Hepatocyte (in vitro differentiated cells): ENCODE results near the gene DCAF10. TPM values are rescaled to one million over a fixed set of nuclear protein-coding genes. Genes with fewer than 3 reads are reported as not detected.
"Not testable (repeated sequence)": the region's sequence is repeated elsewhere in the genome, so short reads cannot be mapped to it uniquely, and the experiment has no call there.

Experiments used
- DNase-seq: peaks from one replicate; pipeline ENCODE4 v3.0.0-alpha.2; 2016; ENCODE audit warnings: low spot score
- H2AFZ ChIP-seq: fragments of 200-600 bp; sonication (generic); 2 replicates; pipeline ENCODE4 v1.6.0; 2016; ENCODE audit warnings: antibody characterized with exemption, mild to moderate bottlenecking
- H3K27ac ChIP-seq: fragments of 200-600 bp; sonication (generic); 2 replicates; pipeline ENCODE4 v1.5.1; 2016; ENCODE audit warnings: mild to moderate bottlenecking
- H3K27me3 ChIP-seq: fragments of 200-600 bp; sonication (generic); 2 replicates; pipeline ENCODE4 v1.6.1; 2016
- H3K36me3 ChIP-seq: fragments of 200-600 bp; sonication (generic); replicated peaks from 2 replicates; pipeline ENCODE4 v1.5.1; 2016; ENCODE audit warnings: low read depth; ENCODE audit not compliant: insufficient read depth
- H3K4me1 ChIP-seq: fragments of 200-600 bp; sonication (generic); 2 replicates; pipeline ENCODE4 v1.5.1; 2016; ENCODE audit warnings: mild to moderate bottlenecking, moderate library complexity; ENCODE audit not compliant: insufficient read depth
- H3K4me2 ChIP-seq: fragments of 200-600 bp; sonication (generic); 2 replicates; pipeline ENCODE4 v1.6.0; 2016
- H3K4me3 ChIP-seq: fragments of 200-600 bp; sonication (generic); 2 replicates; pipeline ENCODE4 v1.5.1; 2016; ENCODE audit warnings: mild to moderate bottlenecking
- H3K79me2 ChIP-seq: fragments of 200-600 bp; sonication (generic); 2 replicates; pipeline ENCODE4 v1.6.0; 2017; ENCODE audit warnings: mild to moderate bottlenecking
- H3K9me2 ChIP-seq: fragments of 200-600 bp; sonication (generic); replicated peaks from 2 replicates; pipeline ENCODE4 v1.6.0; 2017; ENCODE audit warnings: mild to moderate bottlenecking; ENCODE audit not compliant: insufficient read depth
- H3K9me3 ChIP-seq: fragments of 200-600 bp; sonication (generic); 2 replicates; pipeline ENCODE4 v1.5.1; 2016; ENCODE audit warnings: low read depth, mild to moderate bottlenecking
- H4K20me1 ChIP-seq: fragments of 200-600 bp; sonication (generic); 2 replicates; pipeline ENCODE4 v1.6.0; 2016; ENCODE audit warnings: mild to moderate bottlenecking; ENCODE audit not compliant: insufficient read depth, poor library complexity, severe bottlenecking
- EZH2 ChIP-seq: fragments of 200-600 bp; sonication (generic); IDR thresholded peaks from 2 replicates; pipeline ENCODE4 v1.6.1; 2016; ENCODE audit warnings: antibody characterized with exemption, mild to moderate bottlenecking, borderline replicate concordance
- EZH2phosphoT487 ChIP-seq: fragments of 200-600 bp; sonication (generic); IDR thresholded peaks from one replicate; pipeline ENCODE4 v1.6.1; 2018; ENCODE audit warnings: antibody characterized with exemption, mild to moderate bottlenecking, low read depth, moderate library complexity; ENCODE audit not compliant: unreplicated experiment, severe bottlenecking
- WGBS: methylation state at CpG from one replicate; pipeline ENCODE4 v1.1.6; 2016; ENCODE audit warnings: low lambda C conversion rate; ENCODE audit errors: missing lambda C conversion rate; 5-methylcytosine and 5-hydroxymethylcytosine counted together
- polyA plus RNA-seq: library from polyadenylated mRNA; unstranded; fragments of >200 nt; fragmentation: Nextera tagmentation; extraction: Ambion mirVana; gene quantifications from 2 replicates; pipeline ENCODE4 v1.2.1, GENCODE V29; 2016
- total RNA-seq: library from RNA; depleted of rRNA; stranded (reverse); fragments of >200 nt; gene quantifications from 2 replicates; pipeline ENCODE4 v1.2.3, GENCODE V29; 2014
- TF ChIP-seq, protein P1 (sequence below): fragments of 200-600 bp; sonication (generic); IDR thresholded peaks from 2 replicates; pipeline ENCODE4 v1.5.1; 2016; ENCODE audit warnings: antibody characterized with exemption, mild to moderate bottlenecking; ENCODE audit not compliant: poor library complexity

DCAF10 gene
- total and polyA plus RNA-seq, 2 experiments from 2014 or later, result 23.9 to 29.2 TPM

GRCh38 chr9:37908698-37909186, 108.1 kb downstream of the DCAF10 start:
- no peak for TF ChIP-seq EZH2
- TF ChIP-seq, protein P1, sequence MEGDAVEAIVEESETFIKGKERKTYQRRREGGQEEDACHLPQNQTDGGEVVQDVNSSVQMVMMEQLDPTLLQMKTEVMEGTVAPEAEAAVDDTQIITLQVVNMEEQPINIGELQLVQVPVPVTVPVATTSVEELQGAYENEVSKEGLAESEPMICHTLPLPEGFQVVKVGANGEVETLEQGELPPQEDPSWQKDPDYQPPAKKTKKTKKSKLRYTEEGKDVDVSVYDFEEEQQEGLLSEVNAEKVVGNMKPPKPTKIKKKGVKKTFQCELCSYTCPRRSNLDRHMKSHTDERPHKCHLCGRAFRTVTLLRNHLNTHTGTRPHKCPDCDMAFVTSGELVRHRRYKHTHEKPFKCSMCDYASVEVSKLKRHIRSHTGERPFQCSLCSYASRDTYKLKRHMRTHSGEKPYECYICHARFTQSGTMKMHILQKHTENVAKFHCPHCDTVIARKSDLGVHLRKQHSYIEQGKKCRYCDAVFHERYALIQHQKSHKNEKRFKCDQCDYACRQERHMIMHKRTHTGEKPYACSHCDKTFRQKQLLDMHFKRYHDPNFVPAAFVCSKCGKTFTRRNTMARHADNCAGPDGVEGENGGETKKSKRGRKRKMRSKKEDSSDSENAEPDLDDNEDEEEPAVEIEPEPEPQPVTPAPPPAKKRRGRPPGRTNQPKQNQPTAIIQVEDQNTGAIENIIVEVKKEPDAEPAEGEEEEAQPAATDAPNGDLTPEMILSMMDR, result no peak
- TF ChIP-seq EZH2phosphoT487, result no peak
- H3K27ac ChIP-seq, result peak overlapping the region; percentile 20
- H3K79me2 ChIP-seq, result no peaks in the 10 kb centered on the region
- no peaks in the 10 kb centered on the region for H3K27me3 ChIP-seq
- no peak overlapping the region for H2AFZ ChIP-seq
- H3K36me3 ChIP-seq, result no peaks in the 10 kb centered on the region
- H4K20me1 ChIP-seq, result no peaks in the 10 kb centered on the region
- H3K4me1 ChIP-seq, result peaks cover 9% of the 10 kb centered on the region
- DNase-seq, result peak; percentile 49
- no peaks in the 10 kb centered on the region for H3K9me3 ChIP-seq
- 75% methylated on average over 4 of the region's 4 CpGs for whole genome bisulfite sequencing
- H3K4me3 ChIP-seq, result no peak overlapping the region
- H3K4me2 ChIP-seq, result no peak overlapping the region
- no peaks in the 10 kb centered on the region for H3K9me2 ChIP-seq

GRCh38 chr9:37909326-37909725, 108.7 kb downstream of the DCAF10 start:
- H3K27ac ChIP-seq, result peak overlapping the region; percentile 20
- 98% methylated on average over 3 of the region's 3 CpGs for WGBS

DNA sequence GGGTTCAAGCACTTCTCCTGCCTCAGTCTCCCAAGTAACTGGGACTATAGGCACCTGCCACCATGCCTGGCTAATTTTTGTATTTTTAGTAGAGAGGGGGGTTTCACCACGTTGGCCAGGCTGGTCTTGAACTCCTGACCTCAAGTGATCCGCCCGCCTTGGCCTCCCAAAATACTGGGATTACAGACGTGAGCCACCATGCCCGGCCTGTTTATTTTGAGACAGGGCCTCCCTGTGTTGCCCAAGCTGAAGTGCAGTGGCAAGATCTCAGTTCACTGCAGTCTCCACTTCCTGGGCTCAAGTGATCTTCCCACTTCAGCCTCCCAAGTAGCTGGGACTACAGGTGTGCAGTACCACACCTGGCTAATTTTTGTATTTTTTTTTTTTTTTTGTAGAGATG, 109.2 kb downstream of the DCAF10 start:
- H3K79me2 ChIP-seq, H4K20me1 ChIP-seq, H3K4me3 ChIP-seq, H3K4me2 ChIP-seq, H3K27ac ChIP-seq, H3K36me3 ChIP-seq, H3K27me3 ChIP-seq, H3K9me3 ChIP-seq, DNase-seq, H2AFZ ChIP-seq, H3K4me1 ChIP-seq, H3K9me2 ChIP-seq: not testable (repeated sequence)
- 74% methylated on average over 5 of the region's 5 CpGs for WGBS

More at GRCh38 chr9:37909326-37909725, 108.7 kb downstream of the DCAF10 start:
- Histone ChIP-seq H2AFZ (no peak overlapping the region), H4K20me1 (no peaks in the 10 kb centered on the region), H3K4me1 (peaks cover 9% of the 10 kb centered on the region), H3K9me2 (no peaks in the 10 kb centered on the region), H3K27me3 (no peaks in the 10 kb centered on the region), H3K4me3 (no peak overlapping the region), H3K4me2 (no peak overlapping the region), H3K9me3 (no peaks in the 10 kb centered on the region), H3K36me3 (no peaks in the 10 kb centered on the region), H3K79me2 (no peaks in the 10 kb centered on the region)
- TF ChIP-seq EZH2phosphoT487 (no peak), EZH2 (no peak)
- TF ChIP-seq, protein P1, result no peak
- no peak for DNase-seq

- H2AFZ ChIP-seq, result no peak overlapping the region
- H3K27me3 ChIP-seq, result no peaks in the 10 kb centered on the region
- H3K36me3 ChIP-seq, result no peaks in the 10 kb centered on the region
- H3K9me2 ChIP-seq, result no peaks in the 10 kb centered on the region
- no peaks in the 10 kb centered on the region for H4K20me1 ChIP-seq
- DNase-seq, result no peak
- no peak overlapping the region for H3K4me3 ChIP-seq
- H3K9me3 ChIP-seq, result no peaks in the 10 kb centered on the region
- H3K27ac ChIP-seq, result no peak overlapping the region
- 96% methylated on average over 4 of the region's 4 CpGs for WGBS
- no peaks in the 10 kb centered on the region for H3K4me1 ChIP-seq
- TF ChIP-seq, protein P1, result no peak
- H3K79me2 ChIP-seq, result no peaks in the 10 kb centered on the region
- no peak overlapping the region for H3K4me2 ChIP-seq
Observed at GRCh38 chr9:37910271-37910670, 109.7 kb downstream of the DCAF10 start.
